Measurements from ENCODE around the gene UMODL1. TPM values are rescaled to one million over a fixed set of nuclear protein-coding genes. Genes with fewer than 3 reads are reported as not detected.
A peak's percentile ranks its signal among the peaks of the same experiment; 100 is the strongest.

UMODL1 gene
- total and polyA plus RNA-seq, 10 of the 15 experiments (the other 5 are each of a cell fraction or from before 2014, with no cell fraction given): 0.01 to 0.11 (median 0.03) TPM; not detected in 5

- H3K9me3 ChIP-seq (replicated peaks; ENCODE audit: control insufficient read depth, insufficient read depth, low read length): no peaks in the 10 kb centered on the region
- no TSS peak for BruUV-seq (replicated peaks)
- peaks cover 0 to 2% of the 10 kb centered on the region in 2 experiments; a peak in 2 of 4 replicates for H3K27me3 ChIP-seq (replicated peaks in 1 of 2; ENCODE audit: control insufficient read depth in 2 of 2, insufficient read depth in 2 of 2, low read length in 1 of 2)
- no peak overlapping the region for H3K4me3 ChIP-seq
- no peak for ATAC-seq
- SMC1A ChIA-PET (ENCODE audit: uncharacterized antibody, unreplicated experiment): interaction anchor here (0.6 to 2.0 kb wide), 4 partner anchors 16 to 295 kb away, joined by 3 to 8 read pairs (median 3); no protein-coding TSS in a partner anchor
- H3K79me2 ChIP-seq (ENCODE audit: control insufficient read depth, insufficient read depth, low read length): no peaks in the 10 kb centered on the region
- in situ Hi-C loops (cut with MboI) (loop anchor here (5.0 kb wide), 2 partner anchors 290 to 500 kb away; no protein-coding TSS in a partner anchor), intact Hi-C loops (cut with micrococcal nuclease; ENCODE audit: unreplicated experiment) (loop anchor here (10.0 kb wide), 1 partner anchor 187 kb away; no protein-coding TSS in a partner anchor)
- H3K4me1 ChIP-seq (ENCODE audit: control insufficient read depth, insufficient read depth, low read length): peaks cover 21% of the 10 kb centered on the region
- POLR2A ChIA-PET: interaction anchor here (0.6 to 1.0 kb wide), 2 partner anchors 149 to 234 kb away, joined by 3 to 5 read pairs; no protein-coding TSS in a partner anchor
- no peak overlapping the region for H3K27ac ChIP-seq (ENCODE audit: control insufficient read depth, insufficient read depth)
- CTCF ChIA-PET: interaction anchor here (0.6 to 3.9 kb wide), 7 partner anchors 8 to 295 kb away, joined by 3 to 15 read pairs (median 3); no protein-coding TSS in a partner anchor
- no peaks in the 10 kb centered on the region for H4K20me1 ChIP-seq (ENCODE audit: control insufficient read depth, insufficient read depth)
- DNase-seq (ENCODE audit: low read depth, low spot score): no peak
- FAIRE-seq: no peak
- 54% methylated on average over 1 of the region's 1 CpG for WGBS (ENCODE audit: insufficient coverage, insufficient replicate concordance, low lambda C conversion rate, missing lambda C conversion rate)
- RAD21 ChIA-PET (ENCODE audit: unreplicated experiment): interaction anchor here (0.8 to 2.4 kb wide), 2 partner anchors 73 to 296 kb away, joined by 3 to 10 read pairs; no protein-coding TSS in a partner anchor
- H3K9ac ChIP-seq (ENCODE audit: control insufficient read depth, insufficient read depth, low read length): no peak overlapping the region
- no peak overlapping the region for H3K4me2 ChIP-seq (ENCODE audit: control insufficient read depth, insufficient read depth)
- no peaks in the 10 kb centered on the region for H3K36me3 ChIP-seq (ENCODE audit: control insufficient read depth in 2 of 2, insufficient read depth in 2 of 2, low read length in 1 of 2)
- TF ChIP-seq ZNF274 (IDR thresholded peaks at IDR 0.05; ENCODE audit: insufficient read depth, insufficient read length) (no peak), TCF3 (IDR thresholded peaks at IDR 0.05; ENCODE audit: borderline replicate concordance, insufficient read depth, low read depth, low read length) (peak; percentile 91; the same call in 1 of the 2 replicates), E2F4 (IDR thresholded peaks at IDR 0.05; ENCODE audit: low read depth, low read length) (no peak), TCF12 (IDR thresholded peaks at IDR 0.05; ENCODE audit: low read depth, low read length) (peak; percentile 94), FOS (IDR thresholded peaks at IDR 0.05; ENCODE audit: borderline replicate concordance, extremely low read depth, insufficient read length) (no peak)
- no peak overlapping the region for H2AFZ ChIP-seq (ENCODE audit: control insufficient read depth, low read depth, low read length)
These were observed 41.1 kb downstream of the UMODL1 start for GRCh38 chr21:42112238-42112637.

Data from GM12878 (cell line).